ENCODE measurements around the gene MAPT. TPM values are rescaled to one million over a fixed set of nuclear protein-coding genes. Genes with fewer than 3 reads are reported as not detected.

MAPT gene
- total and polyA plus RNA-seq, 2 of the 13 experiments (the other 11 are each of a cell fraction or from before 2014, with no cell fraction given): 2.1 to 2.8 TPM

- TF ChIP-seq MXD3 (CRISPR knock-in tag; IDR thresholded peaks at IDR 0.05): no peak; the same call in 1 of the 2 replicates
- peak; percentile 8; the same call in 1 of the 2 replicates for TF ChIP-seq HDAC1 (CRISPR knock-in tag; IDR thresholded peaks at IDR 0.05)
- TF ChIP-seq, protein P1, sequence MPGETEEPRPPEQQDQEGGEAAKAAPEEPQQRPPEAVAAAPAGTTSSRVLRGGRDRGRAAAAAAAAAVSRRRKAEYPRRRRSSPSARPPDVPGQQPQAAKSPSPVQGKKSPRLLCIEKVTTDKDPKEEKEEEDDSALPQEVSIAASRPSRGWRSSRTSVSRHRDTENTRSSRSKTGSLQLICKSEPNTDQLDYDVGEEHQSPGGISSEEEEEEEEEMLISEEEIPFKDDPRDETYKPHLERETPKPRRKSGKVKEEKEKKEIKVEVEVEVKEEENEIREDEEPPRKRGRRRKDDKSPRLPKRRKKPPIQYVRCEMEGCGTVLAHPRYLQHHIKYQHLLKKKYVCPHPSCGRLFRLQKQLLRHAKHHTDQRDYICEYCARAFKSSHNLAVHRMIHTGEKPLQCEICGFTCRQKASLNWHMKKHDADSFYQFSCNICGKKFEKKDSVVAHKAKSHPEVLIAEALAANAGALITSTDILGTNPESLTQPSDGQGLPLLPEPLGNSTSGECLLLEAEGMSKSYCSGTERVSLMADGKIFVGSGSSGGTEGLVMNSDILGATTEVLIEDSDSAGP (CRISPR knock-in tag; IDR thresholded peaks at IDR 0.05; ENCODE audit: borderline replicate concordance): peak; percentile 73; the same call in 1 of the 2 replicates
- TF ChIP-seq GATA4 (IDR thresholded peaks at IDR 0.05; ENCODE audit: borderline replicate concordance, low read depth): no peak
- peak; percentile 55; the same call in 1 of the 2 replicates for TF ChIP-seq SALL2 (CRISPR knock-in tag; IDR thresholded peaks at IDR 0.05)
- no peak for TF ChIP-seq SYNCRIP (IDR thresholded peaks at IDR 0.05; ENCODE audit: insufficient read depth, low read depth, low read length)
- no peak for TF ChIP-seq SMYD3 (CRISPR knock-in tag; IDR thresholded peaks at IDR 0.05)
- TF ChIP-seq CSRNP1 (CRISPR knock-in tag; IDR thresholded peaks at IDR 0.05): no peak
- TF ChIP-seq, protein P2, sequence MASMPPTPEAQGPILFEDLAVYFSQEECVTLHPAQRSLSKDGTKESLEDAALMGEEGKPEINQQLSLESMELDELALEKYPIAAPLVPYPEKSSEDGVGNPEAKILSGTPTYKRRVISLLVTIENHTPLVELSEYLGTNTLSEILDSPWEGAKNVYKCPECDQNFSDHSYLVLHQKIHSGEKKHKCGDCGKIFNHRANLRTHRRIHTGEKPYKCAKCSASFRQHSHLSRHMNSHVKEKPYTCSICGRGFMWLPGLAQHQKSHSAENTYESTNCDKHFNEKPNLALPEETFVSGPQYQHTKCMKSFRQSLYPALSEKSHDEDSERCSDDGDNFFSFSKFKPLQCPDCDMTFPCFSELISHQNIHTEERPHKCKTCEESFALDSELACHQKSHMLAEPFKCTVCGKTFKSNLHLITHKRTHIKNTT (CRISPR knock-in tag; IDR thresholded peaks at IDR 0.05): no peak
- TF ChIP-seq ASH2L (IDR thresholded peaks at IDR 0.05; ENCODE audit: insufficient read length, low read depth, low read length): no peak
- TF ChIP-seq, protein P3, sequence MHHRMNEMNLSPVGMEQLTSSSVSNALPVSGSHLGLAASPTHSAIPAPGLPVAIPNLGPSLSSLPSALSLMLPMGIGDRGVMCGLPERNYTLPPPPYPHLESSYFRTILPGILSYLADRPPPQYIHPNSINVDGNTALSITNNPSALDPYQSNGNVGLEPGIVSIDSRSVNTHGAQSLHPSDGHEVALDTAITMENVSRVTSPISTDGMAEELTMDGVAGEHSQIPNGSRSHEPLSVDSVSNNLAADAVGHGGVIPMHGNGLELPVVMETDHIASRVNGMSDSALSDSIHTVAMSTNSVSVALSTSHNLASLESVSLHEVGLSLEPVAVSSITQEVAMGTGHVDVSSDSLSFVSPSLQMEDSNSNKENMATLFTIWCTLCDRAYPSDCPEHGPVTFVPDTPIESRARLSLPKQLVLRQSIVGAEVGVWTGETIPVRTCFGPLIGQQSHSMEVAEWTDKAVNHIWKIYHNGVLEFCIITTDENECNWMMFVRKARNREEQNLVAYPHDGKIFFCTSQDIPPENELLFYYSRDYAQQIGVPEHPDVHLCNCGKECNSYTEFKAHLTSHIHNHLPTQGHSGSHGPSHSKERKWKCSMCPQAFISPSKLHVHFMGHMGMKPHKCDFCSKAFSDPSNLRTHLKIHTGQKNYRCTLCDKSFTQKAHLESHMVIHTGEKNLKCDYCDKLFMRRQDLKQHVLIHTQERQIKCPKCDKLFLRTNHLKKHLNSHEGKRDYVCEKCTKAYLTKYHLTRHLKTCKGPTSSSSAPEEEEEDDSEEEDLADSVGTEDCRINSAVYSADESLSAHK (CRISPR knock-in tag; IDR thresholded peaks at IDR 0.05; ENCODE audit: borderline replicate concordance): no peak
- no peak for TF ChIP-seq TP53 (CRISPR knock-in tag; conservative IDR thresholded peaks at IDR 0.05)
- no peak for TF ChIP-seq ZNF513 (CRISPR knock-in tag; conservative IDR thresholded peaks at IDR 0.05)
- TF ChIP-seq, protein P4, sequence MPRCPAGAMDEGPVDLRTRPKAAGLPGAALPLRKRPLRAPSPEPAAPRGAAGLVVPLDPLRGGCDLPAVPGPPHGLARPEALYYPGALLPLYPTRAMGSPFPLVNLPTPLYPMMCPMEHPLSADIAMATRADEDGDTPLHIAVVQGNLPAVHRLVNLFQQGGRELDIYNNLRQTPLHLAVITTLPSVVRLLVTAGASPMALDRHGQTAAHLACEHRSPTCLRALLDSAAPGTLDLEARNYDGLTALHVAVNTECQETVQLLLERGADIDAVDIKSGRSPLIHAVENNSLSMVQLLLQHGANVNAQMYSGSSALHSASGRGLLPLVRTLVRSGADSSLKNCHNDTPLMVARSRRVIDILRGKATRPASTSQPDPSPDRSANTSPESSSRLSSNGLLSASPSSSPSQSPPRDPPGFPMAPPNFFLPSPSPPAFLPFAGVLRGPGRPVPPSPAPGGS (CRISPR knock-in tag; IDR thresholded peaks at IDR 0.05): no peak
- TF ChIP-seq, protein P5, sequence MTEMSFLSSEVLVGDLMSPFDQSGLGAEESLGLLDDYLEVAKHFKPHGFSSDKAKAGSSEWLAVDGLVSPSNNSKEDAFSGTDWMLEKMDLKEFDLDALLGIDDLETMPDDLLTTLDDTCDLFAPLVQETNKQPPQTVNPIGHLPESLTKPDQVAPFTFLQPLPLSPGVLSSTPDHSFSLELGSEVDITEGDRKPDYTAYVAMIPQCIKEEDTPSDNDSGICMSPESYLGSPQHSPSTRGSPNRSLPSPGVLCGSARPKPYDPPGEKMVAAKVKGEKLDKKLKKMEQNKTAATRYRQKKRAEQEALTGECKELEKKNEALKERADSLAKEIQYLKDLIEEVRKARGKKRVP (CRISPR knock-in tag; IDR thresholded peaks at IDR 0.05): no peak
- TF ChIP-seq FOSL2 (CRISPR knock-in tag; IDR thresholded peaks at IDR 0.05): no peak
Measured at GRCh38 chr17:46002311-46002972, 108.1 kb downstream of the MAPT start (continued).

Data from HepG2 (cell line).